GM18498 (cell line): ENCODE results near the gene DOCK1.

Experiments
- ATAC-seq: cut with Tn5 transposase; IDR thresholded peaks from one replicate; pipeline ENCODE4 v1.9.1; 2021; ENCODE audit warnings: mild to moderate bottlenecking, moderate library complexity; ENCODE audit not compliant: unreplicated experiment

Gene DOCK1

GRCh38 chr10:127331696-127332095 is 426.5 kb downstream of the DOCK1 start:
- ATAC-seq = no peak

- no peak for ATAC-seq
These were observed 427.4 kb downstream of the DOCK1 start for GRCh38 chr10:127332631-127333030.

GRCh38 chr10:127337801-127338200 is 432.6 kb downstream of the DOCK1 start:
- ATAC-seq = no peak

- ATAC-seq = no peak
These were observed 433.3 kb downstream of the DOCK1 start for GRCh38 chr10:127338399-127339110.

GRCh38 chr10:127343821-127344220 is 438.6 kb downstream of the DOCK1 start:
- ATAC-seq = no peak

GRCh38 chr10:127344346-127344745 is 439.1 kb downstream of the DOCK1 start:
- ATAC-seq = no peak

- ATAC-seq = no peak
These were observed 440.2 kb downstream of the DOCK1 start for GRCh38 chr10:127345231-127345965.

- ATAC-seq = peak; percentile 54
These were observed 441.4 kb downstream of the DOCK1 start for GRCh38 chr10:127346604-127347003.

GRCh38 chr10:127347202-127347959 is 442.2 kb downstream of the DOCK1 start:
- no peak for ATAC-seq

- ATAC-seq = no peak
These were observed 444.5 kb downstream of the DOCK1 start for GRCh38 chr10:127349737-127350136.

- ATAC-seq = no peak
These were observed 446.3 kb downstream of the DOCK1 start for GRCh38 chr10:127351542-127351941.

- ATAC-seq = no peak
These were observed 448.3 kb downstream of the DOCK1 start for GRCh38 chr10:127353544-127353943.

GRCh38 chr10:127354255-127354654 is 449.0 kb downstream of the DOCK1 start:
- no peak for ATAC-seq

GRCh38 chr10:127354992-127355391 is 449.8 kb downstream of the DOCK1 start:
- ATAC-seq = no peak

- ATAC-seq = no peak
These were observed 451.1 kb downstream of the DOCK1 start for GRCh38 chr10:127356360-127356759.

- ATAC-seq = no peak
These were observed 452.0 kb downstream of the DOCK1 start for GRCh38 chr10:127357265-127357664.

- no peak for ATAC-seq
These were observed 453.1 kb downstream of the DOCK1 start for GRCh38 chr10:127358337-127358736.

GRCh38 chr10:127364034-127364433 is 458.8 kb downstream of the DOCK1 start:
- no peak for ATAC-seq

GRCh38 chr10:127368101-127368500 is 462.9 kb downstream of the DOCK1 start:
- no peak for ATAC-seq

- ATAC-seq = no peak
These were observed 463.7 kb downstream of the DOCK1 start for GRCh38 chr10:127368929-127369328.

GRCh38 chr10:127370601-127371000 is 465.4 kb downstream of the DOCK1 start:
- ATAC-seq = no peak

- no peak for ATAC-seq
These were observed 467.1 kb downstream of the DOCK1 start for GRCh38 chr10:127372361-127372760.
